HCT116 (cell line): ENCODE measurements around the gene GDPD3. TPM values are rescaled to one million over a fixed set of nuclear protein-coding genes. Genes with fewer than 3 reads are reported as not detected.

Source experiments
- ATAC-seq: fragments of 200-7000 bp; cut with Tn5 transposase; 2 replicates; pipeline ENCODE4 v1.9.1; 2020; ENCODE audit warnings: mild to moderate bottlenecking, moderate library complexity
- BruUV-seq: library from RNA; stranded (reverse); fragments of 400-500 nt; replicated peaks from 2 replicates; lab custom pipeline; 2021; lab: Mats Ljungman, UMichigan
- CTCF ChIA-PET: fragments of 300-600 bp; sonication (Branson Sonifier 250); formaldehyde crosslinking; loops from one replicate; lab custom pipeline; 2021; ENCODE audit warnings: antibody characterized with exemption; lab: Charles Lee
- POLR2A ChIA-PET: fragments of 300-600, 350-600 bp; sonication (Branson Sonifier 250); formaldehyde crosslinking; loops from one replicate; lab custom pipeline; 2021; ENCODE audit warnings: antibody characterized with exemption; lab: Charles Lee
- RAD21 ChIA-PET, 2 experiments: fragments of 300-600 bp; sonication (Branson Sonifier 250); formaldehyde crosslinking; loops; one replicate each; lab custom pipeline; 2023; ENCODE audit warnings: low total read pairs in 2 of 2; ENCODE audit not compliant: uncharacterized antibody in 2 of 2, unreplicated experiment in 2 of 2, low non-redundant PET in 1 of 2; lab: Charles Lee
- DNase-seq: peaks from one replicate; pipeline ENCODE4 v3.0.0-alpha.2; 2010; ENCODE audit warnings: low read depth, low spot score
- H2AFZ ChIP-seq: fragments of 200-600 bp; shearing (Covaris generic), sonication (generic); 2 replicates; pipeline ENCODE4 v1.6.1; 2017; ENCODE audit warnings: low read depth, mixed run types, mixed read lengths, antibody characterized with exemption, low read length; ENCODE audit not compliant: poor library complexity, severe bottlenecking
- H3K27ac ChIP-seq: 2 replicates; pipeline ENCODE4 v1.5.1; 2012; ENCODE audit warnings: low read depth, low read length
- H3K27me3 ChIP-seq: fragments of 200-600 bp; sonication (generic); 2 replicates; pipeline ENCODE4 v1.6.1; 2016; ENCODE audit warnings: mixed run types, low read length, mixed read lengths; ENCODE audit not compliant: insufficient read depth
- H3K36me3 ChIP-seq, 2 experiments: fragments of 200-500 bp in 1 of 2; fragments of 200-600 bp in 1 of 2; sonication (Bioruptor generic) in 1 of 2; sonication (generic) in 1 of 2; 2 replicates each; pipeline versions ENCODE4 v1.5.1 to v1.6.1; 2014 to 2016; ENCODE audit warnings: low read length in 2 of 2, inconsistent platforms in 1 of 2, mixed read lengths in 1 of 2, mixed run types in 1 of 2; ENCODE audit not compliant: insufficient read depth in 2 of 2, control insufficient read depth in 1 of 2
- H3K4me1 ChIP-seq, 2 experiments: fragments of 200-600 bp in 1 of 2; sonication (generic) in 1 of 2; 2 replicates each; pipeline versions ENCODE4 v1.5.1 to v1.6.1; 2012 to 2017; ENCODE audit warnings: low read length in 2 of 2, inconsistent platforms in 1 of 2, mild to moderate bottlenecking in 1 of 2, mixed read lengths in 1 of 2, mixed run types in 1 of 2, moderate library complexity in 1 of 2; ENCODE audit not compliant: insufficient read depth in 2 of 2, control insufficient read depth in 1 of 2
- H3K4me2 ChIP-seq: fragments of 200-600 bp; sonication (generic); 2 replicates; pipeline ENCODE4 v1.6.1; 2017; ENCODE audit warnings: mixed run types, low read length, mixed read lengths
- H3K4me3 ChIP-seq, 2 experiments: fragments of 200-600 bp in 1 of 2; sonication (generic) in 1 of 2; replicated peaks in 1 of 2; 2 replicates each; pipeline ENCODE4 v1.5.1; 2011 to 2016; ENCODE audit warnings: low read length in 2 of 2, control low read depth in 1 of 2, low read depth in 1 of 2, mild to moderate bottlenecking in 1 of 2, mixed read lengths in 1 of 2, mixed run types in 1 of 2
- H3K79me2 ChIP-seq: fragments of 200-600 bp; sonication (generic); 2 replicates; pipeline ENCODE4 v1.6.1; 2017; ENCODE audit warnings: mild to moderate bottlenecking, mixed run types, low read length, moderate library complexity, mixed read lengths; ENCODE audit not compliant: insufficient read depth
- H3K9ac ChIP-seq: fragments of 200-600 bp; sonication (generic); 2 replicates; pipeline ENCODE4 v1.6.1; 2016; ENCODE audit warnings: low read length, mixed read lengths
- H3K9me2 ChIP-seq: fragments of 200-600 bp; sonication (generic), shearing (Covaris generic); 2 replicates; pipeline ENCODE4 v1.6.1; 2017; ENCODE audit warnings: mixed run types, mild to moderate bottlenecking, moderate library complexity; ENCODE audit not compliant: insufficient read depth
- H3K9me3 ChIP-seq, 2 experiments: fragments of 200-500 bp in 1 of 2; fragments of 200-600 bp in 1 of 2; sonication (Bioruptor generic) in 1 of 2; sonication (generic) in 1 of 2; 2 replicates each; pipeline ENCODE4 v1.6.1; 2014 to 2017; ENCODE audit warnings: low read length in 2 of 2, mixed read lengths in 2 of 2, inconsistent platforms in 1 of 2, low read depth in 1 of 2, mild to moderate bottlenecking in 1 of 2, mixed run types in 1 of 2, moderate library complexity in 1 of 2; ENCODE audit not compliant: control insufficient read depth in 1 of 2, insufficient read depth in 1 of 2
- H4K20me1 ChIP-seq: fragments of 200-600 bp; sonication (generic), shearing (Covaris generic); 2 replicates; pipeline ENCODE4 v1.6.1; 2017; ENCODE audit warnings: mixed run types, mild to moderate bottlenecking, moderate library complexity; ENCODE audit not compliant: insufficient read depth
- CBX3 ChIP-seq: IDR thresholded peaks from 2 replicates; pipeline ENCODE4 v1.6.1; 2012; ENCODE audit warnings: low read depth
- CEBPB ChIP-seq: IDR thresholded peaks from 2 replicates; pipeline ENCODE4 v1.6.1; 2012; ENCODE audit warnings: low read depth
- EGR1 ChIP-seq: IDR thresholded peaks from 2 replicates; pipeline ENCODE4 v1.6.1; 2012; ENCODE audit warnings: low read depth
- ELF1 ChIP-seq: IDR thresholded peaks from 2 replicates; pipeline ENCODE4 v1.6.1; 2012; ENCODE audit warnings: low read depth, borderline replicate concordance
- EZH2 ChIP-seq: fragments of 200-600 bp; sonication (generic); IDR thresholded peaks from 2 replicates; pipeline ENCODE4 v1.6.1; 2017; ENCODE audit warnings: antibody characterized with exemption, mixed run types
- EZH2phosphoT487 ChIP-seq: fragments of 200-600 bp; IDR thresholded peaks from 2 replicates; pipeline ENCODE4 v1.6.1; 2018; ENCODE audit warnings: antibody characterized with exemption, borderline replicate concordance
- FOSL1 ChIP-seq: IDR thresholded peaks from 2 replicates; pipeline ENCODE4 v1.6.1; 2012; ENCODE audit warnings: low read depth
- POLR2A ChIP-seq: IDR thresholded peaks from 2 replicates; pipeline ENCODE4 v1.7.0; 2011; ENCODE audit warnings: borderline replicate concordance; ENCODE audit not compliant: insufficient read depth, insufficient read length; ENCODE audit errors: extremely low read depth
- POLR2AphosphoS5 ChIP-seq: IDR thresholded peaks from 2 replicates; pipeline ENCODE4 v1.6.1; 2011; ENCODE audit warnings: mild to moderate bottlenecking, low read depth, low read length, moderate library complexity
- RAD21 ChIP-seq: IDR thresholded peaks from 2 replicates; pipeline ENCODE4 v1.6.1; 2012; ENCODE audit warnings: low read depth, mild to moderate bottlenecking
- REST ChIP-seq: IDR thresholded peaks from 2 replicates; pipeline ENCODE4 v1.6.1; 2012; ENCODE audit warnings: low read depth
- SP1 ChIP-seq: IDR thresholded peaks from 2 replicates; pipeline ENCODE4 v1.6.1; 2012; ENCODE audit warnings: low read depth
- SRF ChIP-seq: IDR thresholded peaks from 2 replicates; pipeline ENCODE4 v1.6.1; 2012; ENCODE audit warnings: low read depth
- TCF7L2 ChIP-seq: IDR thresholded peaks from 2 replicates; pipeline ENCODE4 v1.7.0; 2011; ENCODE audit warnings: borderline replicate concordance, inconsistent platforms; ENCODE audit not compliant: insufficient read depth, insufficient read length; ENCODE audit errors: extremely low read depth
- YY1 ChIP-seq: IDR thresholded peaks from 2 replicates; pipeline ENCODE4 v1.6.1; 2011; ENCODE audit warnings: low read length, low read depth, moderate library complexity, mild to moderate bottlenecking; ENCODE audit not compliant: insufficient replicate concordance; ENCODE audit errors: extremely low read depth
- ZFX ChIP-seq: fragments of 450-650 bp; IDR thresholded peaks from 2 replicates; pipeline ENCODE4 v1.6.1; 2017
- ZNF274 ChIP-seq: fragments of 200-500 bp; sonication (Bioruptor generic); IDR thresholded peaks from 2 replicates; pipeline ENCODE4 v1.6.1; 2014; ENCODE audit warnings: mild to moderate bottlenecking, low read depth, low read length, inconsistent platforms
- intact Hi-C: fragments of 100-400 bp; cut with micrococcal nuclease; formaldehyde crosslinking; loops from 2 replicates; pipeline ENCODE4 v1.10.0; 2022
- total RNA-seq: library from RNA; stranded (reverse); gene quantifications from one replicate; pipeline ENCODE4 v1.2.1, GENCODE V29; 2021; ENCODE audit not compliant: unreplicated experiment
- TF ChIP-seq, protein P1 (sequence below): IDR thresholded peaks from 2 replicates; pipeline ENCODE4 v1.6.1; 2012
- TF ChIP-seq, protein P2 (sequence below): IDR thresholded peaks from 2 replicates; pipeline ENCODE4 v1.6.1; 2011; ENCODE audit warnings: mild to moderate bottlenecking, low read length, moderate library complexity; ENCODE audit not compliant: insufficient replicate concordance; ENCODE audit errors: extremely low read depth
- TF ChIP-seq, protein P3 (sequence below), 3 experiments: fragments of 200-600 bp in 1 of 3; sonication (generic) in 1 of 3; IDR thresholded peaks in 2 of 3; conservative IDR thresholded peaks in 1 of 3; 2 replicates each; pipeline ENCODE4 v1.5.1; 2012 to 2017; ENCODE audit warnings: low read depth in 2 of 3, low read length in 2 of 3, antibody characterized with exemption in 1 of 3, borderline replicate concordance in 1 of 3, control low read depth in 1 of 3, mild to moderate bottlenecking in 1 of 3, mixed read lengths in 1 of 3, mixed run types in 1 of 3, moderate library complexity in 1 of 3; ENCODE audit not compliant: insufficient read depth in 1 of 3

Gene GDPD3
- total RNA-seq, 1 experiment from 2014 or later: 7.0 TPM

DNA sequence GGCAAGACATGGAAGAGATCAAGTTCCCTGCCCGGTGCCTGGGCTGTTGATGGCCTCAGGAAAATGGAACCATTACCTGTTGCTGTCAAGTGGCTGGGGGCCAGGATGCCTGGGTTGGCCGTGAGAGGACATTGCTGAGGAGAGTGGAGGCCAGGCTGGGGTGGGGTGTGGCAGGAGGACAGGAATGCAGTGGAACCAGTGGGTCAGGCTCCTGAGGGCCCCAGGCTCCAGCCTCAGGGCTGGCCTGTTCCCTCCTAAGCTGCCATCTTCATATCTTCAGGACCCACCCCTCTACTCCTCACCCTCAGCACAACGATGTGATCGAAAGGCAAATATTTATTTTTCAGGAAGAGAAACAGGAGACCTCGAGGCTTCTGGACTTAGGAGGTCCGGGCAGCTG lies 8.8 kb downstream of the GDPD3 start:
- Histone ChIP-seq H3K4me3 (peak overlapping the region in 1 of 2 experiments; percentile 22; a peak in 1 of 4 replicates), H2AFZ (no peak overlapping the region), H3K36me3 (no peaks in the 10 kb centered on the region), H3K9me3 (no peaks in the 10 kb centered on the region), H4K20me1 (no peaks in the 10 kb centered on the region), H3K9me2 (no peaks in the 10 kb centered on the region), H3K4me1 (peaks cover 14 to 18% of the 10 kb centered on the region in 2 experiments), H3K9ac (no peak overlapping the region)
- peak; percentile 64 for ATAC-seq
- POLR2A ChIA-PET: interaction anchor here (1.1 kb wide), 1 partner anchor 13 kb away, joined by 3 read pairs; the partner anchor contains the start of gene TBX6
- TF ChIP-seq CEBPB: no peak
- no peak for TF ChIP-seq POLR2A
- no peak for TF ChIP-seq RAD21
- TF ChIP-seq, protein P1, sequence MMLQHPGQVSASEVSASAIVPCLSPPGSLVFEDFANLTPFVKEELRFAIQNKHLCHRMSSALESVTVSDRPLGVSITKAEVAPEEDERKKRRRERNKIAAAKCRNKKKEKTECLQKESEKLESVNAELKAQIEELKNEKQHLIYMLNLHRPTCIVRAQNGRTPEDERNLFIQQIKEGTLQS: no peak
- no peak for TF ChIP-seq YY1
- TF ChIP-seq POLR2AphosphoS5: no peak
- no peak for TF ChIP-seq FOSL1
- no peak for TF ChIP-seq EGR1
- TF ChIP-seq TCF7L2: no peak
- no peak for TF ChIP-seq CBX3
- no peak for TF ChIP-seq ZFX
- TF ChIP-seq, protein P2, sequence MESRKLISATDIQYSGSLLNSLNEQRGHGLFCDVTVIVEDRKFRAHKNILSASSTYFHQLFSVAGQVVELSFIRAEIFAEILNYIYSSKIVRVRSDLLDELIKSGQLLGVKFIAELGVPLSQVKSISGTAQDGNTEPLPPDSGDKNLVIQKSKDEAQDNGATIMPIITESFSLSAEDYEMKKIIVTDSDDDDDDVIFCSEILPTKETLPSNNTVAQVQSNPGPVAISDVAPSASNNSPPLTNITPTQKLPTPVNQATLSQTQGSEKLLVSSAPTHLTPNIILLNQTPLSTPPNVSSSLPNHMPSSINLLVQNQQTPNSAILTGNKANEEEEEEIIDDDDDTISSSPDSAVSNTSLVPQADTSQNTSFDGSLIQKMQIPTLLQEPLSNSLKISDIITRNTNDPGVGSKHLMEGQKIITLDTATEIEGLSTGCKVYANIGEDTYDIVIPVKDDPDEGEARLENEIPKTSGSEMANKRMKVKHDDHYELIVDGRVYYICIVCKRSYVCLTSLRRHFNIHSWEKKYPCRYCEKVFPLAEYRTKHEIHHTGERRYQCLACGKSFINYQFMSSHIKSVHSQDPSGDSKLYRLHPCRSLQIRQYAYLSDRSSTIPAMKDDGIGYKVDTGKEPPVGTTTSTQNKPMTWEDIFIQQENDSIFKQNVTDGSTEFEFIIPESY: no peak
- no peak for TF ChIP-seq EZH2phosphoT487
- TF ChIP-seq ELF1: no peak
- TF ChIP-seq SP1: no peak; the same call in none of the 2 replicates
- TF ChIP-seq ZNF274: no peak
- TF ChIP-seq SRF: no peak
- TF ChIP-seq, protein P3, sequence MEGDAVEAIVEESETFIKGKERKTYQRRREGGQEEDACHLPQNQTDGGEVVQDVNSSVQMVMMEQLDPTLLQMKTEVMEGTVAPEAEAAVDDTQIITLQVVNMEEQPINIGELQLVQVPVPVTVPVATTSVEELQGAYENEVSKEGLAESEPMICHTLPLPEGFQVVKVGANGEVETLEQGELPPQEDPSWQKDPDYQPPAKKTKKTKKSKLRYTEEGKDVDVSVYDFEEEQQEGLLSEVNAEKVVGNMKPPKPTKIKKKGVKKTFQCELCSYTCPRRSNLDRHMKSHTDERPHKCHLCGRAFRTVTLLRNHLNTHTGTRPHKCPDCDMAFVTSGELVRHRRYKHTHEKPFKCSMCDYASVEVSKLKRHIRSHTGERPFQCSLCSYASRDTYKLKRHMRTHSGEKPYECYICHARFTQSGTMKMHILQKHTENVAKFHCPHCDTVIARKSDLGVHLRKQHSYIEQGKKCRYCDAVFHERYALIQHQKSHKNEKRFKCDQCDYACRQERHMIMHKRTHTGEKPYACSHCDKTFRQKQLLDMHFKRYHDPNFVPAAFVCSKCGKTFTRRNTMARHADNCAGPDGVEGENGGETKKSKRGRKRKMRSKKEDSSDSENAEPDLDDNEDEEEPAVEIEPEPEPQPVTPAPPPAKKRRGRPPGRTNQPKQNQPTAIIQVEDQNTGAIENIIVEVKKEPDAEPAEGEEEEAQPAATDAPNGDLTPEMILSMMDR (IDR thresholded peaks at IDR 0.05 in 2 of 3, conservative IDR thresholded peaks at IDR 0.05 in 1 of 3; ENCODE audit: borderline replicate concordance in 1 of 3, insufficient read depth in 1 of 3, low read depth in 2 of 3, low read length in 2 of 3): no peak
- TF ChIP-seq REST: no peak
- no peak for TF ChIP-seq EZH2
- TF ChIP-seq, all 23 proteins: peak for 0
- H3K27me3 ChIP-seq: no peaks in the 10 kb centered on the region
- RAD21 ChIA-PET: no interaction called here
- no peaks in the 10 kb centered on the region for H3K79me2 ChIP-seq
- BruUV-seq: no TSS peak
- H3K27ac ChIP-seq: peak overlapping the region; percentile 29; the same call in 1 of the 2 replicates
- intact Hi-C loops: no loop called here
- H3K4me2 ChIP-seq: peak overlapping the region; percentile 60
- DNase-seq: no peak
- CTCF ChIA-PET: interaction anchor here (1.9 kb wide), 1 partner anchor 8 kb away, joined by 7 read pairs; no protein-coding TSS in a partner anchor
